Esophagus (tissue), 2 donors: ENCODE measurements around the gene OST4. TPM values are rescaled to one million over a fixed set of nuclear protein-coding genes. Genes with fewer than 3 reads are reported as not detected.
A peak's percentile ranks its signal among the peaks of the same experiment; 100 is the strongest.
"Not testable (repeated sequence)": the region's sequence is repeated elsewhere in the genome, so short reads cannot be mapped to it uniquely, and the experiment has no call there.

Source experiments
- H3K27ac ChIP-seq, 2 donors: one replicate each; pipeline ENCODE4 v1.5.1; 2013; ENCODE audit warnings: low read depth in 2 of 2, mild to moderate bottlenecking in 2 of 2, inconsistent platforms in 1 of 2, low read length in 1 of 2, moderate library complexity in 1 of 2
- H3K27me3 ChIP-seq, 2 donors: one replicate each; pipeline ENCODE4 v1.6.1; 2013; ENCODE audit warnings: low read length in 2 of 2, control low read depth in 1 of 2, mild to moderate bottlenecking in 1 of 2; ENCODE audit not compliant: insufficient read depth in 2 of 2, control insufficient read depth in 1 of 2
- H3K36me3 ChIP-seq, 2 donors: one replicate each; pipeline ENCODE4 v1.6.1; 2013; ENCODE audit warnings: low read length in 1 of 2; ENCODE audit not compliant: control insufficient read depth in 2 of 2, insufficient read depth in 2 of 2
- H3K4me1 ChIP-seq, 2 donors: one replicate each; pipeline ENCODE4 v1.6.1; 2013; ENCODE audit warnings: low read length in 1 of 2; ENCODE audit not compliant: control insufficient read depth in 2 of 2, insufficient read depth in 2 of 2
- H3K4me3 ChIP-seq, 2 donors: one replicate each; pipeline ENCODE4 v1.5.1; 2013; ENCODE audit warnings: low read length in 2 of 2, mild to moderate bottlenecking in 2 of 2, low read depth in 1 of 2, moderate library complexity in 1 of 2
- H3K9me3 ChIP-seq, 2 donors: one replicate each; pipeline ENCODE4 v1.6.1; 2013; ENCODE audit warnings: mild to moderate bottlenecking in 2 of 2, low read depth in 1 of 2, low read length in 1 of 2, moderate library complexity in 1 of 2; ENCODE audit not compliant: control insufficient read depth in 2 of 2, insufficient read depth in 1 of 2
- WGBS, 2 donors: extraction: QIAGEN DNeasy Blood & Tissue Kit; methylation state at CpG; one replicate each; pipeline ENCODE4 v1.1.7; 2013; 5-methylcytosine and 5-hydroxymethylcytosine counted together
- polyA plus RNA-seq, 2 donors: library from polyadenylated mRNA; stranded (reverse); fragments of 200-250 nt; gene quantifications; one replicate each; pipeline ENCODE4 v1.2.3, GENCODE V29; 2013
- donor health status: healthy with polysubstance abuse.
- donor health status: Bipolar disorder and iron deficiency.

Gene OST4
- polyA plus RNA-seq, 2 donors, result 203 to 358 TPM

GRCh38 chr2:27080140-27080469, 8.7 kb upstream of the OST4 start:
- Histone ChIP-seq H3K27ac (peak overlapping the region; percentile 47 to 48), H3K9me3 (no peaks in the 10 kb centered on the region), H3K36me3 (no peaks in the 10 kb centered on the region), H3K4me1 (peaks cover 0 to 8% of the 10 kb centered on the region in 2 donors), H3K27me3 (no peaks in the 10 kb centered on the region), H3K4me3 (peak overlapping the region; percentile 10 to 13)
- 70 to 75% methylated on average over 7 of the region's 7 CpGs for WGBS, 2 donors

DNA sequence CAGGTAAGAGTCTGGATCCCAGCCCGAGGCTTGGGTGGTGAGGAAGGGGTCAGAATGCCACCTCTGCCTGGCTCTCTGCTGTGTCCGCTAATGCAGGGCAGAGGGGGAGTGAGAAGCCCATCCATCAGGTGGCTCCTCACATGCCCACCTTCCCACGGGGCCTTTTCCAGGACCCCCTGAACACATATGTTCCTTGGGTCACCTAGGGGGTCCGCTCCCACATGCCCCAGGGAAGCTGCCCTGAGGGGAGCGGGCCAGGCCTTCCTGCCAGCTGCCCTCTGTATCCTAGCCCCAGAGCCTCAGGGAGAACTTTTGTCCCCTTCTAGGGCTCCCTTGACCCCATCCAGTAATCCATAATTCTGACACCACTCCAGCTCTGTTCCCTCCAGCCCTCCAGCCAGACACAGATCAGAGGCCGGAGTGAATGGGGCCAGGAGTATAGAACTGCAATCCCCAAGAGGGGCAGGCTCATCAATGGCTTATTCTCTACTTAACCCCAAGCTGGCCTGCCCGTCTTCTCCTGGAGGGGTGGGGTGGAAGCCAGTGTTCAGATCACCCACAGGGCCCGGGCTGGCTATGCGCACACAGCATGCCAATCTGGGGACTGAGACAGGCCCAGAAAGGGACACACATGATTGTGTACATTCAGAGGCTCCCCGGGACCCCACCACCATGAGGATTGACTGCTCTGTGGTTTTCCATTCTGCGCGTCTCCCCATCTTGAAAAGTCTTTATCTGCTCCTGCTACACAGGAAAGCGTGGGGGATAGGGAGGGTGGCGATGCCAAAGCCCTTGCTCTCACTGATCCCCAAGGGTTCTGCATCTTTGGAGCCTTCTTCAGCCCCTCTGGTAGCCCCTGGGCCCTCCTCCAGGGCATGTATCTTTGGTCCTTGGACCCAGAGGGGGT, 8.0 kb upstream of the OST4 start:
- peak overlapping the region; percentile 79 to 85 for H3K27ac ChIP-seq
- no peaks in the 10 kb centered on the region for H3K36me3 ChIP-seq
- WGBS, 2 donors, result 62 to 64% methylated on average over 14 of the region's 14 CpGs
- no peaks in the 10 kb centered on the region for H3K9me3 ChIP-seq
- no peaks in the 10 kb centered on the region for H3K27me3 ChIP-seq
- peaks cover 0 to 8% of the 10 kb centered on the region in 2 donors for H3K4me1 ChIP-seq
- peak overlapping the region; percentile 13 to 44 for H3K4me3 ChIP-seq

- no peaks in the 10 kb centered on the region for H3K36me3 ChIP-seq
- WGBS, 2 donors, result 46 to 49% methylated on average over 34 to 41 of the region's 41 CpGs
- H3K27me3 ChIP-seq, result no peaks in the 10 kb centered on the region
- H3K4me3 ChIP-seq, result peak within 1 kb of the TSS; percentile 13 to 44
- no peaks in the 10 kb centered on the region for H3K9me3 ChIP-seq
- H3K27ac ChIP-seq, result peak within 1 kb of the TSS; percentile 79 to 85
- peaks cover 2 to 8% of the 10 kb centered on the region in 2 donors for H3K4me1 ChIP-seq
Measured at GRCh38 chr2:27078267-27079194, 7.1 kb upstream of the OST4 start, which contains the start of gene EMILIN1. Gene EMILIN1 (plus strand): TSS chr2:27078615. CDS start chr2:27079066, 451 bp downstream.

- H3K4me1 ChIP-seq, result peaks cover 2 to 8% of the 10 kb centered on the region in 2 donors
- H3K36me3 ChIP-seq, result no peaks in the 10 kb centered on the region
- peak overlapping the region in 1 of 2 donors; percentile 40 for H3K27ac ChIP-seq
- no peaks in the 10 kb centered on the region for H3K9me3 ChIP-seq
- no peaks in the 10 kb centered on the region for H3K27me3 ChIP-seq
- 64 to 70% methylated on average over 7 of the region's 7 CpGs for WGBS, 2 donors
- H3K4me3 ChIP-seq, result no peak overlapping the region
Measured at GRCh38 chr2:27077231-27077630, 5.8 kb upstream of the OST4 start.

DNA sequence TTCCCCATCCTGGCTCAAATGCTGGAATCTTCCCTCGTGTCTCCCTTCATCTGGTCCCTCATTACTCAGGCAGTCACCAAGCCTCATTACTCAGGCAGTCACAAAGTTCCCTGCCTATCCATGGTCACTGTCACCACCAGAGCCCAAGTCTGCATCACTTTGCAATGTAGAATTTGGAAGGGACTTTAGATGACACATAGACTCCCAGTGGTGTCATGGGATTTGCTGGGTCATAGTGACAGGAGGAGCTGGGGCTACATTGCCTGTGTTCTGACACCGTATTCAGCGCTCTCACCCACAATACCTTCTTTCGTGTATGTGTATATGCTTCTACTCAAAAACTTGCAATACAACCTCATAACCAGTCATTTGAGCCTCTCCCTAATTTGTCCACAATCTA, 4.9 kb upstream of the OST4 start:
- H3K27me3 ChIP-seq, result no peaks in the 10 kb centered on the region
- no peaks in the 10 kb centered on the region for H3K36me3 ChIP-seq
- H3K4me1 ChIP-seq, result peaks cover 2 to 5% of the 10 kb centered on the region in 2 donors
- no peaks in the 10 kb centered on the region for H3K9me3 ChIP-seq
- H3K4me3 ChIP-seq, result no peak overlapping the region
- H3K27ac ChIP-seq, result no peak overlapping the region
- WGBS, 2 donors, result 80 to 82% methylated on average over 4 of the region's 4 CpGs

GRCh38 chr2:27075566-27075871, 4.1 kb upstream of the OST4 start:
- not testable (repeated sequence) for H3K4me1 ChIP-seq, H3K9me3 ChIP-seq, H3K27ac ChIP-seq, H3K27me3 ChIP-seq, H3K36me3 ChIP-seq, H3K4me3 ChIP-seq
- 78 to 85% methylated on average over 6 of the region's 6 CpGs for WGBS, 2 donors

DNA sequence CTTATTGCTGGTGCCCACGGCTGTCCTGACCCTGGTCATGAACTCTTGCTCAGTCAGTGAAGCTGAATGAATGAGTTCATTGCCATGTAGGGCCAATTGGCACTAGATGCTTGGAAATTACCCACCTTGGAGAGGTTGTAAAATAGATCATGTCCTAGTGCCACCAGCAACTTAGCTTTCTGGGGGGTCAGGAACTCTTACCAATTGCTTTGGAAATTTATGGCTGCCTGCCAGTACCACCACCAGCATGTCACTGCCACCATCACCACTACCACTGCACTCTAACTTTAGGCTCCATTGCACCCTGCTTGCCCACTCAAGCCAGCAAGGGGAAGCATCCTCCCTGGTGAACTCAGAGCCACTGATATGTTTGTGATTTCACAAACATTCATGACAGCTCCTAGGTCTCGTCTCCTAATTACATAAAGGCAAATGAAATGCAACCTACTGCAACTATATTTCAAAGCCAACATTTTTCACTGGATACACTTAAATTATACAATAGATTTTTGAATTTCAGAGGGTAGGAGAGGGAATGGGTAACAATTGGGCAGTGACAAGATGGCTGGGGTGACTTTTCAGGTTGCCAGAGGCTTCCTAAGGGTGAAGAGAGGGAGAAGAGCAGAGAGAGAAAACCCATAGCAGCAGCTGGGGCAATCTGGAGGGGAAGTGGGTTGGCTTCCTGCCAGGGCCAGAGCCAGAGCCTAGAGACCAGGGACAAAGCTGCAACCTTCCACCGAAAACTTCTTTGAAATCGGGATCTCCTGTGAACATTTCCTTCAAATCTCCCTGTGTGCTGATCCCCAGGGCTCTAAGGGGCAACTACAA, 3.5 kb upstream of the OST4 start:
- H3K4me1 ChIP-seq, result peaks cover 2 to 3% of the 10 kb centered on the region in 2 donors
- no peaks in the 10 kb centered on the region for H3K9me3 ChIP-seq
- no peaks in the 10 kb centered on the region for H3K36me3 ChIP-seq
- no peak overlapping the region for H3K4me3 ChIP-seq
- no peaks in the 10 kb centered on the region for H3K27me3 ChIP-seq
- peak overlapping the region in 1 of 2 donors; percentile 36 for H3K27ac ChIP-seq
- WGBS, 2 donors, result 57 to 63% methylated on average over 4 of the region's 4 CpGs

DNA sequence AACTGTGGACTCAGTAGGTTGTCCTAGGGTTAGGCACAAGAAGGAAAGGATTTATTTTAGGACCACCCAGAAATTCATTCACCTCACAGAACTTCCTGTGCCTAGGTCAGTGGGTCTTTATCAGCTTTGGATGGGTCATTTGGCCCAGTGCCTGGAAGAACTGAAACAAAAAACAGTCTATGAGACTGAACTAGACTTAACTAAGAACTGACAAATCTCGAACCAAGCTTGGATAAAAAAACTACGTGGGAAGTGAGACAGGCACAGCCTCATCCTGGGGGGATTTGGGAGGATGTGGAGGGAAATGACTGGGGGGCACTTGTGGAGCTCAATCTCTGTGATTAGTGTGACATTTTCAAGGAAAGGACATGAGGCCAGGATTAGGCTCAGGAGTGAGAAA, 2.3 kb upstream of the OST4 start:
- no peaks in the 10 kb centered on the region for H3K27me3 ChIP-seq
- peaks cover 0 to 6% of the 10 kb centered on the region in 2 donors for H3K36me3 ChIP-seq
- no peak overlapping the region for H3K4me3 ChIP-seq
- H3K27ac ChIP-seq, result peak overlapping the region in 1 of 2 donors; percentile 23
- WGBS, 2 donors, result 43 to 47% methylated on average over 2 of the region's 2 CpGs
- H3K4me1 ChIP-seq, result peaks cover 2 to 3% of the 10 kb centered on the region in 2 donors
- H3K9me3 ChIP-seq, result no peaks in the 10 kb centered on the region

DNA sequence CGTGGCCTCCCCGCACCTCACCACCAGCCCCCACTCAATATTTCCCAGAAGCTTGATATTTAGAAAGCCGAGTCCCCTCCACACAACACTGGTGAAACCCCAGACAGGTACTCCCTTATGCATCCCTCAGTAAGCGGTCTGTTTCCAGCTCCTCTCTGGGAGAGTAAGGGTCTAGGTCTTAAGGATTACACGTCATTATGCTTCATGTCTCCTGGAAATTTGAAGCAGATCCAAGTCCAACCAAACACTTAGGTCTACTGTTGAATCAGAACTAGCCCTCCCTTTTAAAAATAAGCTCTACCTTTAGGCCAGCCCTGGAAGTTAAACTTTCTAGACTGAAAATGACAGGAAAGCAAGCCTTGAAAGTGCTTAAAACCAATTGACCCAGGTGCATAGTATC, 1.5 kb upstream of the OST4 start:
- WGBS, 2 donors, result 73 to 75% methylated on average over 5 of the region's 5 CpGs
- Histone ChIP-seq H3K9me3 (no peaks in the 10 kb centered on the region), H3K4me1 (peaks cover 2 to 3% of the 10 kb centered on the region in 2 donors), H3K27me3 (no peaks in the 10 kb centered on the region), H3K27ac (peak overlapping the region; percentile 92), H3K36me3 (peaks cover 0 to 8% of the 10 kb centered on the region in 2 donors), H3K4me3 (no peak overlapping the region)
